HG02798 (cell line): ENCODE data around the gene BMPR1A.
"Not testable (repeated sequence)": the region's sequence is repeated elsewhere in the genome, so short reads cannot be mapped to it uniquely, and the experiment has no call there.

Experiments
- ATAC-seq: cut with Tn5 transposase; IDR thresholded peaks from one replicate; pipeline ENCODE4 v1.9.1; 2021; ENCODE audit warnings: mild to moderate bottlenecking; ENCODE audit not compliant: unreplicated experiment, poor library complexity

BMPR1A gene

GRCh38 chr10:86929468-86930380 is 173.3 kb downstream of the BMPR1A start:
- ATAC-seq: no peak

GRCh38 chr10:86931872-86932271 is 175.5 kb downstream of the BMPR1A start:
- no peak for ATAC-seq

- ATAC-seq: no peak
These were observed 176.3 kb downstream of the BMPR1A start for GRCh38 chr10:86932674-86933073.

GRCh38 chr10:86934162-86934711 is 177.8 kb downstream of the BMPR1A start:
- ATAC-seq: not testable (repeated sequence)

GRCh38 chr10:86936661-86937501 is 180.5 kb downstream of the BMPR1A start:
- ATAC-seq: no peak

- no peak for ATAC-seq
These were observed 181.2 kb downstream of the BMPR1A start for GRCh38 chr10:86937502-86938154.

GRCh38 chr10:86938260-86938659 is 181.8 kb downstream of the BMPR1A start:
- no peak for ATAC-seq

- not testable (repeated sequence) for ATAC-seq
These were observed 183.7 kb downstream of the BMPR1A start for GRCh38 chr10:86940076-86940475.

GRCh38 chr10:86940677-86941076 is 184.3 kb downstream of the BMPR1A start:
- no peak for ATAC-seq

GRCh38 chr10:86941426-86941825 is 185.0 kb downstream of the BMPR1A start:
- no peak for ATAC-seq

- no peak for ATAC-seq
These were observed 185.6 kb downstream of the BMPR1A start for GRCh38 chr10:86941991-86942421.

GRCh38 chr10:86942441-86943315 is 186.3 kb downstream of the BMPR1A start:
- ATAC-seq: no peak

- no peak for ATAC-seq
These were observed 187.1 kb downstream of the BMPR1A start for GRCh38 chr10:86943316-86944030.

GRCh38 chr10:86944031-86944419 is 187.6 kb downstream of the BMPR1A start:
- no peak for ATAC-seq

- ATAC-seq: no peak
These were observed 188.1 kb downstream of the BMPR1A start for GRCh38 chr10:86944471-86944870.

GRCh38 chr10:86944907-86945306 is 188.5 kb downstream of the BMPR1A start:
- ATAC-seq: no peak

- no peak for ATAC-seq
These were observed 189.2 kb downstream of the BMPR1A start for GRCh38 chr10:86945361-86946212.
